Esophagus muscularis mucosa (tissue), 4 donors: Measurements from ENCODE around the gene CFHR5. TPM values are rescaled to one million over a fixed set of nuclear protein-coding genes. Genes with fewer than 3 reads are reported as not detected.

Experiments
- DNase-seq: peaks from one replicate; pipeline ENCODE4 v3.0.0-alpha.2; 2017; ENCODE audit errors: extremely low spot score
- H3K27ac ChIP-seq, 4 donors: fragments of 200-600 bp; sonication (generic); replicated peaks in 1 of 4; 1 replicate in 3 of 4; 2 replicates in 1 of 4; pipeline ENCODE4 v1.5.1; 2016 to 2019; ENCODE audit warnings: mild to moderate bottlenecking in 1 of 4
- H3K27me3 ChIP-seq, 4 donors: fragments of 200-600 bp; sonication (generic); one replicate each; pipeline versions ENCODE4 v1.5.1 to v1.6.0; 2016 to 2019
- H3K36me3 ChIP-seq, 4 donors: fragments of 200-600 bp; sonication (generic); one replicate each; pipeline ENCODE4 v1.5.1; 2016 to 2019
- H3K4me1 ChIP-seq, 4 donors: fragments of 200-600 bp; sonication (generic); one replicate each; pipeline ENCODE4 v1.5.1; 2016 to 2019
- H3K4me3 ChIP-seq, 4 donors: fragments of 200-600 bp; sonication (generic); 1 replicate in 2 of 4; 2 replicates in 2 of 4; pipeline ENCODE4 v1.5.1; 2016 to 2019; ENCODE audit warnings: mild to moderate bottlenecking in 4 of 4, moderate library complexity in 1 of 4
- H3K9me3 ChIP-seq, 4 donors: fragments of 200-600 bp; sonication (generic); 1 replicate in 3 of 4; 2 replicates in 1 of 4; pipeline ENCODE4 v1.5.1; 2016 to 2019
- EP300 ChIP-seq: sonication (generic); formaldehyde crosslinking; IDR thresholded peaks from one replicate; pipeline ENCODE4 v1.6.1; 2017; ENCODE audit warnings: antibody characterized with exemption
- POLR2A ChIP-seq: fragments of 450-650 bp; IDR thresholded peaks from one replicate; pipeline ENCODE4 v1.6.1; 2017; ENCODE audit warnings: antibody characterized with exemption, moderate library complexity, mild to moderate bottlenecking, low read depth
- POLR2AphosphoS5 ChIP-seq, 2 donors: sonication (generic); formaldehyde crosslinking; IDR thresholded peaks; one replicate each; pipeline ENCODE4 v1.6.1; 2017; ENCODE audit warnings: antibody characterized with exemption in 2 of 2
- WGBS: methylation state at CpG from one replicate; pipeline ENCODE4 v1.1.5; 2018; 5-methylcytosine and 5-hydroxymethylcytosine counted together
- intact Hi-C: fragments of 100-400 bp; cut with DNase I; formaldehyde crosslinking; loops from one replicate; pipeline ENCODE4 v1.15.1; 2023
- total RNA-seq, 4 donors: library from RNA; depleted of rRNA; stranded (reverse); fragments of >200 nt; gene quantifications; one replicate each; pipeline versions ENCODE4 v1.1.0 to v1.2.1, GENCODE V29; 2016
- TF ChIP-seq, protein P1 (sequence below), 3 experiments: fragments of 200-600 bp in 2 of 3; fragments of 450-650 bp in 1 of 3; sonication (generic) in 2 of 3; IDR thresholded peaks; one replicate each; pipeline ENCODE4 v1.5.1; 2017 to 2019; ENCODE audit warnings: antibody characterized with exemption in 3 of 3, mild to moderate bottlenecking in 2 of 3, moderate library complexity in 1 of 3

CFHR5 gene
- total RNA-seq, 4 donors from 2014 or later: not detected

DNA sequence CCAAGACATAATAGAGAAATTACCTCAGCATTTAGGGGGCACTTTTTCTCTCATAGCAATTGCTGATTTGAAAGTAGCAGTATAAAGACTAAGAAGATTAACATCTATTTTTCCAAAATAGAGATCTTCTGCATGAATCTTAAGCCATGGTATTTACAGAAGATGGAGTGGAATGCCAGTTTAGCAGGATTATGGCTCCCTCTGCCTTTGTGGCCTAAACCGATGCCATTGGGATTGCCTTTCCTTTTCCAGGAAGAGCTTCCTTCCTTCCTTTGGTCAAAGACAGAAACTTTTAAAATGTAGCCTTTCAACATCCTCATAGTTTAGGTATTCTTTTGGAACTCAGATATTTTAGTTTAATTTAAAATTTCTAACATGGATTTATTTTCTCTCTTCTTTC, 39.4 kb downstream of the CFHR5 start:
- H3K4me3 ChIP-seq: no peak overlapping the region
- H3K9me3 ChIP-seq: peaks cover 0 to 3% (median 1%) of the 10 kb centered on the region in 4 donors
- no peaks in the 10 kb centered on the region for H3K4me1 ChIP-seq
- no peaks in the 10 kb centered on the region for H3K36me3 ChIP-seq
- no peaks in the 10 kb centered on the region for H3K27me3 ChIP-seq
- no peak for TF ChIP-seq EP300
- no peak for TF ChIP-seq POLR2A
- TF ChIP-seq POLR2AphosphoS5 (IDR thresholded peaks at IDR 0.05): no peak
- TF ChIP-seq, protein P1, sequence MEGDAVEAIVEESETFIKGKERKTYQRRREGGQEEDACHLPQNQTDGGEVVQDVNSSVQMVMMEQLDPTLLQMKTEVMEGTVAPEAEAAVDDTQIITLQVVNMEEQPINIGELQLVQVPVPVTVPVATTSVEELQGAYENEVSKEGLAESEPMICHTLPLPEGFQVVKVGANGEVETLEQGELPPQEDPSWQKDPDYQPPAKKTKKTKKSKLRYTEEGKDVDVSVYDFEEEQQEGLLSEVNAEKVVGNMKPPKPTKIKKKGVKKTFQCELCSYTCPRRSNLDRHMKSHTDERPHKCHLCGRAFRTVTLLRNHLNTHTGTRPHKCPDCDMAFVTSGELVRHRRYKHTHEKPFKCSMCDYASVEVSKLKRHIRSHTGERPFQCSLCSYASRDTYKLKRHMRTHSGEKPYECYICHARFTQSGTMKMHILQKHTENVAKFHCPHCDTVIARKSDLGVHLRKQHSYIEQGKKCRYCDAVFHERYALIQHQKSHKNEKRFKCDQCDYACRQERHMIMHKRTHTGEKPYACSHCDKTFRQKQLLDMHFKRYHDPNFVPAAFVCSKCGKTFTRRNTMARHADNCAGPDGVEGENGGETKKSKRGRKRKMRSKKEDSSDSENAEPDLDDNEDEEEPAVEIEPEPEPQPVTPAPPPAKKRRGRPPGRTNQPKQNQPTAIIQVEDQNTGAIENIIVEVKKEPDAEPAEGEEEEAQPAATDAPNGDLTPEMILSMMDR (IDR thresholded peaks at IDR 0.05): no peak
- WGBS: 83% methylated on average over 1 of the region's 1 CpG
- intact Hi-C loops: no loop called here
- DNase-seq: no peak
- no peak overlapping the region for H3K27ac ChIP-seq

GRCh38 chr1:197017558-197018146, 40.3 kb downstream of the CFHR5 start:
- DNase-seq: no peak
- intact Hi-C loops: no loop called here
- Histone ChIP-seq H3K9me3 (no peaks in the 10 kb centered on the region), H3K27ac (no peak overlapping the region), H3K4me3 (no peak overlapping the region), H3K36me3 (no peaks in the 10 kb centered on the region), H3K4me1 (no peaks in the 10 kb centered on the region), H3K27me3 (no peaks in the 10 kb centered on the region)
- no peak for TF ChIP-seq EP300
- WGBS: 66% methylated on average over 8 of the region's 8 CpGs

GRCh38 chr1:197021716-197022115, 44.4 kb downstream of the CFHR5 start:
- no peaks in the 10 kb centered on the region for H3K36me3 ChIP-seq
- no peaks in the 10 kb centered on the region for H3K27me3 ChIP-seq
- DNase-seq: no peak
- TF ChIP-seq POLR2A: no peak
- TF ChIP-seq, protein P1 (IDR thresholded peaks at IDR 0.05): no peak
- TF ChIP-seq EP300: no peak
- TF ChIP-seq POLR2AphosphoS5 (IDR thresholded peaks at IDR 0.05): no peak
- H3K9me3 ChIP-seq: no peaks in the 10 kb centered on the region
- no peak overlapping the region for H3K27ac ChIP-seq
- no peak overlapping the region for H3K4me3 ChIP-seq
- 37% methylated on average over 4 of the region's 4 CpGs for WGBS
- intact Hi-C loops: no loop called here
- no peaks in the 10 kb centered on the region for H3K4me1 ChIP-seq

DNA sequence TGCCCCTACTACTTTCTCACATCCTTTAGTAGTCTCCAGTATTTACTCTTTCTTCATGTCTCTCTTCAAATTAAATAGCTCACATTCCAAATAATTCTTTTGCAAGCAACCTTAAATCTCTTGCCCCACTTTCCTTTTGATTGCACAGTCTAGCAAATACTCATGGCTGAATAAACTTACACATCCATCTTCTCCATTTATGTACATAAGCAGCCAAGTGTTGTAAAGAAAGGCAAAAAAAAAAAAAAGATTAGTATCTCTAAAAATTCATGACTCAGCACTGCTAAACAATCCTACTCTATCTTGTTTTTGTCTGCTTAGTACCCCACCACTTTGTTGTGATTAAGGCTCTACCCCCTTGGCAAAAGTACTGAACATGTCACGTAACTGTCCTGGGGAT, 47.1 kb downstream of the CFHR5 start:
- DNase-seq: no peak
- Histone ChIP-seq H3K27me3 (no peaks in the 10 kb centered on the region), H3K9me3 (no peaks in the 10 kb centered on the region), H3K27ac (no peak overlapping the region), H3K4me1 (no peaks in the 10 kb centered on the region), H3K4me3 (no peak overlapping the region), H3K36me3 (no peaks in the 10 kb centered on the region)
- intact Hi-C loops: no loop called here
- TF ChIP-seq EP300 (no peak), POLR2A (no peak), POLR2AphosphoS5 (IDR thresholded peaks at IDR 0.05) (no peak)
- TF ChIP-seq, protein P1 (IDR thresholded peaks at IDR 0.05): no peak
- WGBS: 48% methylated on average over 1 of the region's 1 CpG

DNA sequence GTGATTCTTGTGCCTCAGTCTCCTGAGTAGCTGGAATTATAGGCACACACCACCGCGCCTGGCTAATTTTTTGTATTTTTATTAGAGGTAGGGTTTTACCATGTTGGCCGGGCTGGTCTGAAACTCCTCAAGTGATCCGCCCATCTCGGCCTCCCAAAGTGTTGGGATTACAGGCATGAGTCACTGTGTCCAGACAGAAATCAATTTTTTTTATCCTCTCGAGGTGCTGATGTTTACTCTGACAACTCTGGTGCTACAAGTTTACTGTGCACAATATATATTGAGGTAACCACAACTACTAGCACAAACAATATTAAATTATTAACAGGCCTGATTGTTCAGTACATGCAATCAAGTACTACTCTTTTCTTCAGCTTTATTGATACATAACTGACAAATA, 50.0 kb downstream of the CFHR5 start:
- no peak for DNase-seq
- WGBS: 85% methylated on average over 6 of the region's 6 CpGs
- intact Hi-C loops: no loop called here
- H3K27me3 ChIP-seq: no peaks in the 10 kb centered on the region
- no peaks in the 10 kb centered on the region for H3K4me1 ChIP-seq
- no peaks in the 10 kb centered on the region for H3K9me3 ChIP-seq
- no peaks in the 10 kb centered on the region for H3K36me3 ChIP-seq
- H3K27ac ChIP-seq: no peak overlapping the region
- no peak overlapping the region for H3K4me3 ChIP-seq
- TF ChIP-seq EP300: no peak
- TF ChIP-seq POLR2A: no peak
- TF ChIP-seq, protein P1 (IDR thresholded peaks at IDR 0.05): no peak
- TF ChIP-seq POLR2AphosphoS5 (IDR thresholded peaks at IDR 0.05): no peak
